ENCODE results near the gene WNT10A. TPM values are rescaled to one million over a fixed set of nuclear protein-coding genes. Genes with fewer than 3 reads are reported as not detected.

Gene WNT10A
- total RNA-seq, 3 donors from 2014 or later, result 0.88 to 2.9 TPM; not detected in 1

DNA sequence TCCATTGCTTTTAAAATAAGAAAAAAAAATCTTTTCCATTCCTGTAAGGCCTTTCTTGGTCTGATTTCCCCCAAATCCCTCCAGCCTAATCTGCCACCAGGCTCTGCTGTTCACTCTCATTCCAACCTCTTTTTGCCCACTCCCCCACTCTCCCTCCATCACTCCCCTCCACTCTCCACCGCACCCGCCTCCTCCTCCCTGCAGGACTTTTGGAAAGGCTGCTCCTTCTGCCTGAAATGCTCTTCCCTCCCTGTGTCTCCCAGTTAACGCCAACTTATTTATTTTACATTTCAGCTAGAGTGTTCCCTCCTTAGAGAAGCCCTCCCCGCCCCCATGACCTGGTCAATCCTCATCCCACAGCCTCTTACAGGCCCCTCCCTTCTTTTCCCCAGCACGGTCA lies 25.8 kb upstream of the WNT10A start:
- Histone ChIP-seq H3K36me3 (no peaks in the 10 kb centered on the region), H3K4me3 (no peak overlapping the region), H3K27ac (no peak overlapping the region), H3K27me3 (peaks cover 3 to 8% of the 10 kb centered on the region in 2 donors), H3K4me1 (no peaks in the 10 kb centered on the region), H3K9me3 (no peaks in the 10 kb centered on the region)
- intact Hi-C loops (cut with DNase I; ENCODE audit: low total_unique reads), result loop anchor here (10.0 kb wide), 1 partner anchor 150 kb away; no protein-coding TSS in a partner anchor
- TF ChIP-seq POLR2A (IDR thresholded peaks at IDR 0.05) (no peak), POLR2AphosphoS5 (IDR thresholded peaks at IDR 0.05) (no peak)
- TF ChIP-seq, protein P1, sequence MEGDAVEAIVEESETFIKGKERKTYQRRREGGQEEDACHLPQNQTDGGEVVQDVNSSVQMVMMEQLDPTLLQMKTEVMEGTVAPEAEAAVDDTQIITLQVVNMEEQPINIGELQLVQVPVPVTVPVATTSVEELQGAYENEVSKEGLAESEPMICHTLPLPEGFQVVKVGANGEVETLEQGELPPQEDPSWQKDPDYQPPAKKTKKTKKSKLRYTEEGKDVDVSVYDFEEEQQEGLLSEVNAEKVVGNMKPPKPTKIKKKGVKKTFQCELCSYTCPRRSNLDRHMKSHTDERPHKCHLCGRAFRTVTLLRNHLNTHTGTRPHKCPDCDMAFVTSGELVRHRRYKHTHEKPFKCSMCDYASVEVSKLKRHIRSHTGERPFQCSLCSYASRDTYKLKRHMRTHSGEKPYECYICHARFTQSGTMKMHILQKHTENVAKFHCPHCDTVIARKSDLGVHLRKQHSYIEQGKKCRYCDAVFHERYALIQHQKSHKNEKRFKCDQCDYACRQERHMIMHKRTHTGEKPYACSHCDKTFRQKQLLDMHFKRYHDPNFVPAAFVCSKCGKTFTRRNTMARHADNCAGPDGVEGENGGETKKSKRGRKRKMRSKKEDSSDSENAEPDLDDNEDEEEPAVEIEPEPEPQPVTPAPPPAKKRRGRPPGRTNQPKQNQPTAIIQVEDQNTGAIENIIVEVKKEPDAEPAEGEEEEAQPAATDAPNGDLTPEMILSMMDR (IDR thresholded peaks at IDR 0.05), result no peak
- no peak for DNase-seq (ENCODE audit: low spot score in 2 of 2)

DNA sequence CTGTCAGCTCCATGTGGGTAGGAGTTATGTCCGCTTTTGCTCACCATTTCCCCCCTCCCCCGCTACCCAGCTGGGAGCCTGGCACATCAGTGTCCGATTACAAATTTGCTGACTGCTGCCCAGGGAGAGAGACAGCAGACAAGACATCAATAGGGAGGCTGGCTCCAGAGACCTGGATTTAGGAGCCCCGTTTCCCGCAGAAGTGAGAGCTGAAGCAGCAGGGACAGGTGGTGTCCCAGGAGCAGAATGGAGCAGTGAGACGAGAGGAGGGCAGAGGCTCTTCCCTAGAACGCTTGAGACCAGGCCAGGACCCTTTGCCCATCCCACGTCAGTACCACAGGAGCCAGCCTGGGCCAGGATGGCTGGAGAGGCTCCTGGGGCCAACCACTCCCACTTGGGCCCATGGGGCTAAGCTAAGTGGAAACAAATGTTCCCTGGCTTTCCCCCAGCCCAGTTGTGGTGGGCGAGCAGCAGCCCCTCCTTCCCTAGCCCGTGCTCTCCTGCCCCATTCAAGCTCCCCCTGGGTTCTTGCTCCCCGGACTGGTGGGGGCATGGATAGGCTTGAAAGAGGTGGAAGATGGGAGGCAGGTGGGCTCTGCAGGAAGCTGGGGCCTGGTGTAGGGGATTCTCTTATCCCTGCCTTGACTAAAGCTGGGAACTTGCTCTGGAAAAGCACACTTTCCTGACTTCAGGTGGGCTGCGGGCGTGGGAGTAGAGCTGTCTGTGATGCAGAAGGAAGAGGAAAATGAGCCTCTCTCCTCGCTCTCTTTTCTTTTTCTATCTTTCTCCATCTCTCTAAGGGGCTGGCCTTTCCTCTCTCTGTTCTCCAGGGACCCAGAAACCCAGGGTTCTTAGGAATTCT lies 25.1 kb upstream of the WNT10A start:
- Histone ChIP-seq H3K36me3 (no peaks in the 10 kb centered on the region), H3K4me3 (no peak overlapping the region), H3K27ac (no peak overlapping the region), H3K27me3 (peaks cover 3 to 8% of the 10 kb centered on the region in 2 donors), H3K9me3 (no peaks in the 10 kb centered on the region), H3K4me1 (no peaks in the 10 kb centered on the region)
- intact Hi-C loops (cut with DNase I; ENCODE audit: low total_unique reads), result loop anchor here (10.0 kb wide), 1 partner anchor 151 kb away; no protein-coding TSS in a partner anchor
- TF ChIP-seq POLR2A (IDR thresholded peaks at IDR 0.05), result no peak
- TF ChIP-seq, protein P1 (IDR thresholded peaks at IDR 0.05), result no peak
- no peak for TF ChIP-seq POLR2AphosphoS5 (IDR thresholded peaks at IDR 0.05)
- no peak for DNase-seq (ENCODE audit: low spot score in 2 of 2)

DNA sequence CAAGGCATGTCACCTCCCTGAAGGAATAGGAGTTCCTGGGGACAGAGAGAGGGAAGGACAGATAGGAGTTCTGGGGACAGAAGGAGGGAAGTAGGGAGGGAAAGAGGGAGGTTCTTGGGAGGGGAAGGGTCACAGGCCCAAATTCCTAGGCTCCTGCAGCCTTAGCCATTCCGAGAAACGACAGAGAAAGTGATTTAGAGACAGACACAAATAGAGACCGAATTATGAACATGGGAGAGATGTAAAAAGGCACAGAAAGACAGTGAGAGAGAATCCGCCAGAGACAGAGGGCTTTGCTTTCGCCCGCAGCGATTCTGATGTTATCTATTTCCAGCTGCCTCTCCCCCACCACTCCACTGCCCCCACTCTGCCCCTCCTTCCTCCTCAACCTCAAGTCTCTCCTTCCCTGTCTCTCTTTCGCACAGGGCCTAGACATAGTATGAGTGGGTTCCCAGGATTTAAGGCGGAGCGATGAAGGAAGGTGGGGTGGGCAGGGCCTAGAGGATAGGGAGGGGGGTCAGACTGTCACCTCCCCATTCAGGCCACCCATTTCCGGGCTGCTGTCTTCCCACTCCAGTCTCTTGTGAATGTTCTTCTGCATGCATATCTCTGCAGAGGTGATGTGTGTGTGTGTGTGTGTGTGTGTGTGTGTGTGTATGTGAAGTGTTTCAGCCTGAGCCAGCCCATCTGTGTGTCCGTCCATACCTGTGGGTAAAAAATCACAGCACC lies 24.3 kb upstream of the WNT10A start:
- no peaks in the 10 kb centered on the region for H3K4me1 ChIP-seq
- H3K9me3 ChIP-seq, result no peaks in the 10 kb centered on the region
- no peak for DNase-seq (ENCODE audit: low spot score in 2 of 2)
- no peaks in the 10 kb centered on the region for H3K36me3 ChIP-seq
- TF ChIP-seq, protein P1 (IDR thresholded peaks at IDR 0.05), result no peak
- TF ChIP-seq POLR2A (IDR thresholded peaks at IDR 0.05) (no peak), POLR2AphosphoS5 (IDR thresholded peaks at IDR 0.05) (no peak)
- H3K4me3 ChIP-seq, result no peak overlapping the region
- intact Hi-C loops (cut with DNase I; ENCODE audit: low total_unique reads), result loop anchor here (10.0 kb wide), 1 partner anchor 152 kb away; no protein-coding TSS in a partner anchor
- peak overlapping the region; percentile 21 to 25 for H3K27ac ChIP-seq
- H3K27me3 ChIP-seq, result peaks cover 3 to 8% of the 10 kb centered on the region in 2 donors

DNA sequence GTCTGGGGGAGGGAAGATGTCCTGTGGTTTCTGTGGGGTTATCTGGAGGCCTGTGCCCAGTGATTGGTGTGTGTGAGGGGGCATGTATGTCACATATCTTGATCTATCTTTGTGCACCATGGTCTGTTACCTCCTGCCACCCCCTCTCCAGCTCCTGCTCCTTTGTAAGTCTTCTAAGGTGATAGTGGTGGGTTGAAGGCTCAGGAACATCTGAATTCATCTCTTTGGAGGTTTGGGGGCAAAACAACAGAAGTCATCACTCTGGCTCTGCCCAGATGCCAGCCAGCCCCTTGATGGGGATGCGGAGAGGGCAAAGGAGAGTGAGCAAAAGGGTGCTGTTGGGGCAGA lies 23.8 kb upstream of the WNT10A start:
- Histone ChIP-seq H3K9me3 (no peaks in the 10 kb centered on the region), H3K4me1 (no peaks in the 10 kb centered on the region), H3K36me3 (no peaks in the 10 kb centered on the region), H3K27ac (no peak overlapping the region), H3K4me3 (no peak overlapping the region), H3K27me3 (peaks cover 3 to 8% of the 10 kb centered on the region in 2 donors)
- intact Hi-C loops (cut with DNase I; ENCODE audit: low total_unique reads), result loop anchor here (10.0 kb wide), 1 partner anchor 152 kb away; no protein-coding TSS in a partner anchor
- no peak for DNase-seq (ENCODE audit: low spot score in 2 of 2)
- TF ChIP-seq POLR2AphosphoS5 (IDR thresholded peaks at IDR 0.05), result no peak
- no peak for TF ChIP-seq POLR2A (IDR thresholded peaks at IDR 0.05)
- TF ChIP-seq, protein P1 (IDR thresholded peaks at IDR 0.05), result no peak
